PFSK-1 (cell line): ENCODE data around the gene PRPF6.

Experiments
- FOXP2 ChIP-seq: optimal IDR thresholded peaks from 2 replicates; pipeline ENCODE3; 2011; ENCODE audit warnings: borderline replicate concordance, control low read depth, inconsistent platforms; ENCODE audit not compliant: insufficient read depth; ENCODE audit errors: extremely low read length, extremely low read depth
- POLR2AphosphoS5 ChIP-seq: IDR thresholded peaks from 2 replicates; pipeline ENCODE4 v1.6.1; 2012; ENCODE audit warnings: low read depth, mild to moderate bottlenecking, control low read depth, low read length, moderate library complexity
- SIN3A ChIP-seq: IDR thresholded peaks from 2 replicates; pipeline ENCODE4 v1.6.1; 2012; ENCODE audit warnings: mild to moderate bottlenecking, low read length, moderate library complexity, borderline replicate concordance; ENCODE audit not compliant: insufficient read depth
- TAF1 ChIP-seq: IDR thresholded peaks from 2 replicates; pipeline ENCODE4 v1.6.1; 2012; ENCODE audit warnings: low read length, control low read depth, borderline replicate concordance; ENCODE audit not compliant: insufficient read depth
- TF ChIP-seq, protein P1 (sequence below), 2 experiments: IDR thresholded peaks; 2 replicates each; pipeline versions ENCODE4 v1.6.1 to v1.8.0; 2011 to 2012; ENCODE audit warnings: low read depth in 2 of 2, low read length in 2 of 2, control low read depth in 1 of 2, inconsistent platforms in 1 of 2, mild to moderate bottlenecking in 1 of 2, moderate library complexity in 1 of 2; ENCODE audit not compliant: insufficient read depth in 1 of 2

PRPF6 gene

DNA sequence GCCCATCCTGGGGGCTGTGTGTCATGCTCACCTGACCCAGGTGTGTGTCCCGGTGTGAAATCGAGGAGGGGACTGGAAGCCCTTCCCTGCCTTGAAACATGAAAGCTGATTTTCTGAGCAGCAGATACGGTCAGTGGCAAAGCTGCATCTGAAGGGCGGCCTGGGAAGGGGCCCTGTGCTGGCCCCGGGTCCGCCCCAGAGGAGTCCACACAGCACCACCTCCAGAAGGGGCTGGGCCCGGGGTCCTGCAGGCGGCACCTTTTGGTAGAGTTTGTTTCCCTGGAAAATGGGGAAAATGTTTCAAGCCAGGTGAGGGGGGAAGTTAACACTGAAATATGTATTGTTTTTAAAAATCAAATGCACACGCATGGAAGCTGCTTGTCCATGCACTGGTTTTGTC, 45.5 kb upstream of the PRPF6 start:
- TF ChIP-seq FOXP2: no peak
- no peak for TF ChIP-seq TAF1
- TF ChIP-seq, protein P1, sequence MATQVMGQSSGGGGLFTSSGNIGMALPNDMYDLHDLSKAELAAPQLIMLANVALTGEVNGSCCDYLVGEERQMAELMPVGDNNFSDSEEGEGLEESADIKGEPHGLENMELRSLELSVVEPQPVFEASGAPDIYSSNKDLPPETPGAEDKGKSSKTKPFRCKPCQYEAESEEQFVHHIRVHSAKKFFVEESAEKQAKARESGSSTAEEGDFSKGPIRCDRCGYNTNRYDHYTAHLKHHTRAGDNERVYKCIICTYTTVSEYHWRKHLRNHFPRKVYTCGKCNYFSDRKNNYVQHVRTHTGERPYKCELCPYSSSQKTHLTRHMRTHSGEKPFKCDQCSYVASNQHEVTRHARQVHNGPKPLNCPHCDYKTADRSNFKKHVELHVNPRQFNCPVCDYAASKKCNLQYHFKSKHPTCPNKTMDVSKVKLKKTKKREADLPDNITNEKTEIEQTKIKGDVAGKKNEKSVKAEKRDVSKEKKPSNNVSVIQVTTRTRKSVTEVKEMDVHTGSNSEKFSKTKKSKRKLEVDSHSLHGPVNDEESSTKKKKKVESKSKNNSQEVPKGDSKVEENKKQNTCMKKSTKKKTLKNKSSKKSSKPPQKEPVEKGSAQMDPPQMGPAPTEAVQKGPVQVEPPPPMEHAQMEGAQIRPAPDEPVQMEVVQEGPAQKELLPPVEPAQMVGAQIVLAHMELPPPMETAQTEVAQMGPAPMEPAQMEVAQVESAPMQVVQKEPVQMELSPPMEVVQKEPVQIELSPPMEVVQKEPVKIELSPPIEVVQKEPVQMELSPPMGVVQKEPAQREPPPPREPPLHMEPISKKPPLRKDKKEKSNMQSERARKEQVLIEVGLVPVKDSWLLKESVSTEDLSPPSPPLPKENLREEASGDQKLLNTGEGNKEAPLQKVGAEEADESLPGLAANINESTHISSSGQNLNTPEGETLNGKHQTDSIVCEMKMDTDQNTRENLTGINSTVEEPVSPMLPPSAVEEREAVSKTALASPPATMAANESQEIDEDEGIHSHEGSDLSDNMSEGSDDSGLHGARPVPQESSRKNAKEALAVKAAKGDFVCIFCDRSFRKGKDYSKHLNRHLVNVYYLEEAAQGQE (IDR thresholded peaks at IDR 0.05; ENCODE audit: insufficient read depth in 1 of 2, low read depth in 2 of 2, low read length in 2 of 2): no peak
- TF ChIP-seq POLR2AphosphoS5: no peak
- TF ChIP-seq SIN3A: no peak

DNA sequence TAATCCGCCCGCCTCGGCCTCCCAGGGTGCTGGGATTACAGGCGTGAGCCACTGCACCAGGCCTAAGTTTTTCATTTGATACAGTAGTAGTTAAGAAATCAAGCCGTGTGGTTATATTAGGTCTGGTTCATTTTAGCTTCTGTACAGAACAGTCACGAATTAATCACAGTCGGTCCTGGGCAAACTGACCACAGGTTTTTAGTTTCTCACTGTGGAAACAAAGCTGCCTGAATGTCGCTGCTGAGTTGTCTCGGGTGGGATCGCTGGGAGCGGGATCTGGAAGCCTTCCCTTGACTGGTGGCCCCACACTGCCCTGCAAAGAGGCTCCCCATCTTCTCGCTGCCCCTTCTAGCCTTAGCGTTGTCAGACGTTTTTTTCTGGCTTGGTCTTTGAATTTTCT, 43.3 kb upstream of the PRPF6 start:
- TF ChIP-seq POLR2AphosphoS5: peak; percentile 25; the same call in 1 of the 2 replicates
- TF ChIP-seq SIN3A: no peak

DNA sequence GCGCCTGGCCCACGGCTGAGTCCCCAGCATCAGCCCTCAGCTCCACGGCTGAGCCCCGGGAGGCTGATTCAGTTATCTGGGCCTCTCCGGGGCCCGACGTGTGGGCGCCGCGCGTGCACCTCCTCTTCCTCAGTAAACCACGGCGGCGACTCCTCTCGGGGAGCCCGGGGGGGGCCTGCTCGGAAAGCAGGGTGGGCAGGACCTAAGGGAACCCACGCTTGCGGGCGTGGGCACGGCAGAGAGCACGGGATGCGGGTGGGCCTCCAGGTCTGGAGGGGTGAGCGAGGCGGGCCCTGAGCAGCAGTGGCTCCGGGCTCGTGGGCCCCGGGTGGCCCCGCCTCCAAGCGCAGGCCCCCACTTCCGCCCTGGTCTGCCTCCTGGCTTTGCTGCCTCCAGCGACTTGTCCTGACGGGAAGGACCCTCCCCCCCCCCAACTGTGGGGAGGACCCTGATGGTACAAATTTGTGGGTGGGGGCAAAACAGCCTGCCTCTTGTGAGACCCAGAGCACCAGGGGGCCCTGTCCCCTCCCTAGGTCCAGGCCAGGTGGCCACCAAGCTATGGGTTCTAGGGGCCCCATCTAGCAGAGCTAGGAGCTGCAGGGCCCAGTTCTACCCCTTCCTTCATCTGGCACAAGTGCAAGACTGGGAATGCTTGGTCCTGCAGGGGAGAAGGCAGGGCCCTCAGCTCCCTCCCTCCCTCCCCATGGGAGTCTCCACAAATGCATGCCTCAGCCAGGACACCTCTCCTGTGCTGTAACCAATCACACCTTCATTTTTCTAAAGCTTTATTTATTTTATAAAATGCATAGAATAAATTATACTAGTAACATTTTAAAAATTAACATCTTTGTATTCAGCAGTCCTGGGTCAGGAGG, 41.6 kb upstream of the PRPF6 start:
- TF ChIP-seq FOXP2: no peak
- no peak for TF ChIP-seq TAF1
- TF ChIP-seq, protein P1 (IDR thresholded peaks at IDR 0.05; ENCODE audit: insufficient read depth in 1 of 2, low read depth in 2 of 2, low read length in 2 of 2): no peak
- TF ChIP-seq SIN3A: no peak
- no peak for TF ChIP-seq POLR2AphosphoS5

DNA sequence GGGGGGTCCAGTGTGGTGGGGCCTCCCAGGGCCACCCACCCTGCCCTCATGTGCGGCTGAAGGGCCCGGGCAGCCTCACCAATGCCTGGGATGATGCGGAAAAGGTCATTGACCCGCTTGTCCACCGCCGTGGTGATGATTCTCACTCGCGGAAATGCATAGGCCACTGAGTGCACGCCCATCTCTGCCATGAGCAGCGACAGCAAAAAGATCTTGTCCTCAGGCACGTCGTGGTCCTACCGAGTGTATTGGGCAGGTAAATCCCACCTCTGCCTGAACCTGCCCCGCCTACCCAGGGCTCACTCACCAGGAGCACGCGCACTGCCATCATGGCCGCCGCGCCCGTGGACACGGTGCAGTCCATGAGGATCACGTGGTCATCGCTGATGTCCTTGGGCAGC, 40.9 kb upstream of the PRPF6 start:
- TF ChIP-seq, protein P1 (IDR thresholded peaks at IDR 0.05; ENCODE audit: insufficient read depth in 1 of 2, low read depth in 2 of 2, low read length in 2 of 2): no peak
- TF ChIP-seq TAF1: no peak
- TF ChIP-seq POLR2AphosphoS5: no peak
- no peak for TF ChIP-seq SIN3A
- TF ChIP-seq FOXP2: no peak

DNA sequence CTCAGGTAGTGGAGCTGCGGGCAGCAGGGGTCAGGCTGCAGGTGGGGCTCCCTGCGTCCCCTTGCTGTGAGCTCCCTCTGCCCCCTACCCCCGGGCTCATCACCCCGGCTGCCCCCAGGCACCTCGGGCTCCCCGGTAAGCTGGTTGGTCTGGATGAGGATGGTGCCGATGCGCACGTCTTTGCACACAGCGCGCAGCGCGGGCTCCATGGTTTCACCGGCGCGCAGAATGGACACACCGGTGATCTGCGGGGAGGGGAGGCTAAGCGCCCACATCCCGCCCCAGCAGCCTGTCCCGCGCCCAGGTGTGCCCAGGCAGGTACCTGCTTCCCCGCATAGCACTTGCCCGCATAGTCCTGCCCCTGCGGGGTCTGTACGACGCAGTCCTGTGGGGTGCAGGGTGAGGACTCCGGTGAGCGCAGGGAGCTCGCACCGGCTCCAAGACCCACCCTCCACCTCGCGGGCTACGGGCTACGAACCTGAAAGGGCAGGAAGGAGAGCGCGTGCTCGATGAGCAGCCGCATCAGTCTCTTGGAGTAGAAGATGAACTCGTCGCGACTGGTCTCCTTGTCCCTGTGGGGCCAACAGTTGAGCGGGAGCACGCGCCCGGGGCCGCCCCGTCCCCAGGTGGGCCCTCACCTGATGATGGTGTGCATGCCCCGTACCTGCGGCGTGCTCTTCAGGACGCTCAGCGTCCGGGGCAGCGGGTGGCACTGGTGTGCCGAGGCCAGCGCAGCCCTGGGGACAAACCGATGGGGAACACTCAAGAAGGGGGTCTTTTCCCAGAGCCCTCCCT, 40.3 kb upstream of the PRPF6 start:
- TF ChIP-seq TAF1: no peak
- TF ChIP-seq FOXP2: no peak
- TF ChIP-seq, protein P1 (IDR thresholded peaks at IDR 0.05; ENCODE audit: insufficient read depth in 1 of 2, low read depth in 2 of 2, low read length in 2 of 2): no peak
- TF ChIP-seq POLR2AphosphoS5: no peak
- no peak for TF ChIP-seq SIN3A
